GM18858 (cell line): Measurements from ENCODE around the gene TMEM163.

Source experiments
- ATAC-seq: cut with Tn5 transposase; IDR thresholded peaks from one replicate; pipeline ENCODE4 v1.9.1; 2021; ENCODE audit not compliant: unreplicated experiment

TMEM163 gene

GRCh38 chr2:134413912-134414311 is 304.9 kb downstream of the TMEM163 start:
- ATAC-seq: no peak

GRCh38 chr2:134413430-134413829 is 305.4 kb downstream of the TMEM163 start:
- ATAC-seq: no peak

GRCh38 chr2:134412639-134412999 is 306.2 kb downstream of the TMEM163 start:
- no peak for ATAC-seq

GRCh38 chr2:134411828-134412638 is 306.8 kb downstream of the TMEM163 start:
- peak; percentile 94 for ATAC-seq

GRCh38 chr2:134411279-134411827 is 307.4 kb downstream of the TMEM163 start:
- no peak for ATAC-seq

- ATAC-seq: no peak
These were observed 308.0 kb downstream of the TMEM163 start for GRCh38 chr2:134410831-134411231.

GRCh38 chr2:134410006-134410405 is 308.8 kb downstream of the TMEM163 start:
- no peak for ATAC-seq

GRCh38 chr2:134408791-134409190 is 310.0 kb downstream of the TMEM163 start:
- no peak for ATAC-seq

- no peak for ATAC-seq
These were observed 310.4 kb downstream of the TMEM163 start for GRCh38 chr2:134408386-134408785.

- ATAC-seq: no peak
These were observed 311.5 kb downstream of the TMEM163 start for GRCh38 chr2:134407154-134407890.

GRCh38 chr2:134406736-134407135 is 312.1 kb downstream of the TMEM163 start:
- no peak for ATAC-seq

GRCh38 chr2:134406311-134406710 is 312.5 kb downstream of the TMEM163 start:
- ATAC-seq: no peak
